ENCODE data around the gene OR10G7.

GRCh38 chr11:124079631-124080326 lies 38.7 kb upstream of the OR10G7 start:
- TF ChIP-seq CTCF (IDR thresholded peaks at IDR 0.05): no peak
- TF ChIP-seq POLR2A (IDR thresholded peaks at IDR 0.05): no peak
